H1 (cell line): ENCODE measurements around the gene SEMA3G. TPM values are rescaled to one million over a fixed set of nuclear protein-coding genes. Genes with fewer than 3 reads are reported as not detected.

Source experiments
- CTCF ChIA-PET: fragments of 300-600 bp; sonication (Branson Sonifier 250); formaldehyde crosslinking; loops from one replicate; lab custom pipeline; 2021; ENCODE audit not compliant: partially characterized antibody; lab: Charles Lee
- POLR2A ChIA-PET: fragments of 300-600 bp; sonication (Branson Sonifier 250); formaldehyde crosslinking; loops from one replicate; lab custom pipeline; 2021; ENCODE audit warnings: inconsistent platforms; ENCODE audit not compliant: partially characterized antibody; lab: Charles Lee
- DNase-seq, 2 experiments: peaks; one replicate each; pipeline versions ENCODE4 v3.0.0 to v3.0.0-alpha.2; 2010 to 2022; ENCODE audit warnings: low spot score in 2 of 2, low read depth in 1 of 2, mixed read lengths in 1 of 2
- FAIRE-seq: peaks from 2 replicates; lab custom pipeline; 2011; peaks lifted over from hg19 to GRCh38; lab: Jason Lieb, UNC
- H2AFZ ChIP-seq: 2 replicates; pipeline ENCODE4 v1.8.1; 2012; ENCODE audit warnings: low read length, inconsistent platforms
- H2AK5ac ChIP-seq: 2 replicates; pipeline ENCODE4 v1.6.1; 2013; ENCODE audit warnings: low read depth, low read length
- H2BK120ac ChIP-seq: replicated peaks from 2 replicates; pipeline ENCODE3; 2013; ENCODE audit warnings: low read depth, low read length, inconsistent platforms
- H2BK12ac ChIP-seq: 2 replicates; pipeline ENCODE4 v1.6.1; 2013; ENCODE audit warnings: low read depth, low read length
- H2BK15ac ChIP-seq: 2 replicates; pipeline ENCODE4 v1.6.1; 2013; ENCODE audit warnings: low read length
- H2BK20ac ChIP-seq: 2 replicates; pipeline ENCODE4 v1.6.1; 2013; ENCODE audit warnings: low read length
- H2BK5ac ChIP-seq: 2 replicates; pipeline ENCODE4 v1.6.1; 2013; ENCODE audit warnings: low read depth, low read length
- H3K14ac ChIP-seq: 2 replicates; pipeline ENCODE4 v1.6.1; 2013; ENCODE audit warnings: inconsistent platforms; ENCODE audit not compliant: insufficient read length
- H3K18ac ChIP-seq: 2 replicates; pipeline ENCODE4 v1.6.1; 2013; ENCODE audit warnings: low read length; ENCODE audit errors: extremely low read depth
- H3K23ac ChIP-seq: 2 replicates; pipeline ENCODE4 v1.6.1; 2013; ENCODE audit warnings: inconsistent platforms; ENCODE audit not compliant: insufficient read length
- H3K23me2 ChIP-seq: 2 replicates; pipeline ENCODE4 v1.6.1; 2013; ENCODE audit warnings: low read depth, low read length
- H3K27ac ChIP-seq: 2 replicates; pipeline ENCODE4 v1.6.1; 2011; ENCODE audit warnings: low read depth, low read length, inconsistent platforms
- H3K27me3 ChIP-seq, 4 experiments: replicated peaks in 1 of 4; 1 replicate in 1 of 4; 2 replicates in 3 of 4; pipeline versions ENCODE4 v1.6.1 to v1.8.1; 2011 to 2013; ENCODE audit warnings: low read length in 3 of 4, mild to moderate bottlenecking in 3 of 4, inconsistent platforms in 2 of 4, mixed read lengths in 2 of 4, moderate library complexity in 1 of 4; ENCODE audit not compliant: control insufficient read depth in 3 of 4, insufficient read depth in 3 of 4; ENCODE audit errors: extremely low read depth in 1 of 4
- H3K36me3 ChIP-seq, 4 experiments: 2 replicates each; pipeline versions ENCODE4 v1.6.1 to v1.8.1; 2011 to 2013; ENCODE audit warnings: mild to moderate bottlenecking in 4 of 4, low read length in 3 of 4, moderate library complexity in 2 of 4, control low read depth in 1 of 4, inconsistent platforms in 1 of 4; ENCODE audit not compliant: insufficient read depth in 4 of 4, control insufficient read depth in 2 of 4
- H3K4ac ChIP-seq: replicated peaks from 2 replicates; pipeline ENCODE3; 2013; ENCODE audit warnings: low read length, low read depth, mixed read lengths, inconsistent platforms; ENCODE audit not compliant: insufficient read length
- H3K4me1 ChIP-seq, 4 experiments: replicated peaks in 1 of 4; 1 replicate in 1 of 4; 2 replicates in 3 of 4; pipeline versions ENCODE4 v1.6.1 to v1.8.1; 2011 to 2013; ENCODE audit warnings: low read length in 3 of 4, inconsistent platforms in 2 of 4, mixed read lengths in 1 of 4; ENCODE audit not compliant: insufficient read depth in 4 of 4, control insufficient read depth in 3 of 4
- H3K4me2 ChIP-seq, 2 experiments: 2 replicates each; pipeline versions ENCODE4 v1.6.1 to v1.8.1; 2011 to 2013; ENCODE audit warnings: low read depth in 2 of 2, low read length in 2 of 2, control low read depth in 1 of 2, inconsistent platforms in 1 of 2, mild to moderate bottlenecking in 1 of 2; ENCODE audit not compliant: insufficient read depth in 1 of 2
- H3K4me3 ChIP-seq, 4 experiments: fragments of 200-600, 300-600 bp in 1 of 4; sonication (generic), shearing (Covaris generic), sonication (Bioruptor Twin) in 1 of 4; 2 replicates each; pipeline versions ENCODE4 v1.5.1 to v1.8.1; 2011 to 2016; ENCODE audit warnings: low read length in 4 of 4, low read depth in 3 of 4, control low read depth in 2 of 4, inconsistent platforms in 2 of 4, mild to moderate bottlenecking in 2 of 4, mixed read lengths in 1 of 4, moderate library complexity in 1 of 4; ENCODE audit not compliant: insufficient read depth in 2 of 4; ENCODE audit errors: extremely low read depth in 1 of 4
- H3K56ac ChIP-seq: replicated peaks from 2 replicates; pipeline ENCODE3; 2013; ENCODE audit warnings: low read depth, mild to moderate bottlenecking, mixed read lengths, low read length, inconsistent platforms; ENCODE audit not compliant: insufficient read length
- H3K79me1 ChIP-seq: 2 replicates; pipeline ENCODE4 v1.6.1; 2013; ENCODE audit warnings: low read depth, low read length, control low read depth
- H3K79me2 ChIP-seq, 2 experiments: 2 replicates each; pipeline versions ENCODE4 v1.6.1 to v1.8.1; 2012 to 2013; ENCODE audit warnings: low read length in 2 of 2, mild to moderate bottlenecking in 2 of 2, inconsistent platforms in 1 of 2; ENCODE audit not compliant: insufficient read depth in 2 of 2, control insufficient read depth in 1 of 2
- H3K9ac ChIP-seq, 4 experiments: replicated peaks in 1 of 4; 1 replicate in 1 of 4; 2 replicates in 3 of 4; pipeline versions ENCODE4 v1.6.1 to v1.8.1; 2011 to 2013; ENCODE audit warnings: low read depth in 3 of 4, low read length in 3 of 4, control low read depth in 2 of 4, mild to moderate bottlenecking in 2 of 4, moderate library complexity in 2 of 4, inconsistent platforms in 1 of 4; ENCODE audit errors: extremely low read depth in 1 of 4
- H3K9me3 ChIP-seq, 2 experiments: 2 replicates each; pipeline versions ENCODE4 v1.6.1 to v1.8.1; 2012 to 2013; ENCODE audit warnings: mild to moderate bottlenecking in 2 of 2, moderate library complexity in 2 of 2, control low read depth in 1 of 2, inconsistent platforms in 1 of 2, low read depth in 1 of 2, low read length in 1 of 2, mixed read lengths in 1 of 2; ENCODE audit not compliant: insufficient read depth in 2 of 2
- H4K20me1 ChIP-seq, 2 experiments: replicated peaks in 1 of 2; 2 replicates each; pipeline versions ENCODE3 to v1.8.1; 2011 to 2013; ENCODE audit warnings: inconsistent platforms in 2 of 2, low read length in 2 of 2, mild to moderate bottlenecking in 1 of 2; ENCODE audit not compliant: insufficient read depth in 2 of 2, control insufficient read depth in 1 of 2
- H4K5ac ChIP-seq: 2 replicates; pipeline ENCODE4 v1.6.1; 2013; ENCODE audit warnings: low read length, low read depth, mixed read lengths, inconsistent platforms; ENCODE audit not compliant: insufficient read length
- H4K8ac ChIP-seq: 2 replicates; pipeline ENCODE4 v1.8.0; 2013; ENCODE audit warnings: mild to moderate bottlenecking, moderate library complexity, low read length, inconsistent platforms; ENCODE audit not compliant: insufficient read depth; ENCODE audit errors: extremely low read depth
- H4K91ac ChIP-seq: replicated peaks from 2 replicates; pipeline ENCODE3; 2013; ENCODE audit warnings: low read length, mixed read lengths, inconsistent platforms; ENCODE audit not compliant: insufficient read length
- BRCA1 ChIP-seq: IDR thresholded peaks from 2 replicates; pipeline ENCODE4 v1.6.1; 2012; ENCODE audit warnings: low read depth, low read length, improper control_type of control experiment
- CREB1 ChIP-seq: IDR thresholded peaks from 2 replicates; pipeline ENCODE4 v1.6.1; 2012; ENCODE audit warnings: inconsistent platforms
- HDAC6 ChIP-seq: IDR thresholded peaks from one replicate; pipeline ENCODE4 v1.7.1; 2012; ENCODE audit warnings: low read depth, mild to moderate bottlenecking, inconsistent platforms, low read length, moderate library complexity
- MAX ChIP-seq: IDR thresholded peaks from 2 replicates; pipeline ENCODE4 v1.6.1; 2012; ENCODE audit warnings: inconsistent platforms
- NANOG ChIP-seq: IDR thresholded peaks from 2 replicates; pipeline ENCODE4 v1.6.1; 2011; ENCODE audit warnings: low read length, low read depth, mild to moderate bottlenecking, inconsistent platforms; ENCODE audit not compliant: insufficient read depth, poor library complexity, severe bottlenecking
- SAP30 ChIP-seq: fragments of 300-600 bp; sonication (generic); IDR thresholded peaks from 2 replicates; pipeline ENCODE4 v1.7.1; 2012; ENCODE audit warnings: low read length, moderate library complexity, mild to moderate bottlenecking, inconsistent platforms; ENCODE audit not compliant: insufficient read depth, insufficient replicate concordance
- TEAD4 ChIP-seq: IDR thresholded peaks from 2 replicates; pipeline ENCODE4 v1.6.1; 2012; ENCODE audit warnings: low read depth, low read length, inconsistent platforms, mixed read lengths
- WGBS, 2 experiments: shearing (Covaris generic) in 1 of 2; methylation state at CpG; one replicate each; pipeline versions ENCODE4 v1.1.6 to v1.1.7; 2013 to 2015; ENCODE audit warnings: low lambda C conversion rate in 2 of 2, mixed read lengths in 2 of 2, inconsistent platforms in 1 of 2, low coverage in 1 of 2, missing lambda C conversion rate in 1 of 2; ENCODE audit not compliant: insufficient replicate concordance in 2 of 2, insufficient coverage in 1 of 2, insufficient read length in 1 of 2; ENCODE audit errors: extremely low coverage in 1 of 2, missing lambda C conversion rate in 1 of 2; 5-methylcytosine and 5-hydroxymethylcytosine counted together
- polyA plus RNA-seq, 7 experiments: library from polyadenylated mRNA; depleted of rRNA in 3 of 7; stranded (reverse) in 5 of 7; unstranded in 2 of 7; fragments of >200 nt in 5 of 7; fragments of 200-250 nt in 2 of 7; gene quantifications; 1 replicate in 5 of 7; 2 replicates in 1 of 7; 4 replicates in 1 of 7; pipeline versions ENCODE4 v1.2.1 to v1.2.3, GENCODE V29; 2011 to 2013; ENCODE audit warnings: missing spikeins in 2 of 7, mixed read lengths in 2 of 7
- total RNA-seq: library from RNA; stranded (reverse); fragmentation: NEBNext Ultra II Directional; extraction: Animal tissue kit (Norgen Biotek cat#: 25700); gene quantifications from 2 replicates; pipeline ENCODE4 v1.2.1, GENCODE V29; 2021

Gene SEMA3G
- total and polyA plus RNA-seq, 2 of the 8 experiments (the other 6 are each of a cell fraction or from before 2014, with no cell fraction given), result 0.95 to 1.5 TPM

- Histone ChIP-seq H3K14ac (no peak overlapping the region), H3K79me1 (no peaks in the 10 kb centered on the region; the same call in 1 of the 2 replicates), H3K9ac (no peak overlapping the region), H4K5ac (no peak overlapping the region), H2BK12ac (no peak overlapping the region), H3K4me3 (no peak overlapping the region), H2BK20ac (no peak overlapping the region), H3K36me3 (peaks cover 14 to 45% (median 20%) of the 10 kb centered on the region in 4 experiments), H3K23me2 (peaks cover 8% of the 10 kb centered on the region), H4K91ac (no peak overlapping the region), H3K4me2 (no peak overlapping the region), H2AK5ac (no peak overlapping the region), H2BK15ac (no peak overlapping the region), H3K56ac (no peak overlapping the region), H2BK5ac (no peak overlapping the region), H2BK120ac (no peak overlapping the region), H3K23ac (no peak overlapping the region), H3K4me1 (peaks cover 0 to 13% (median 7%) of the 10 kb centered on the region in 4 experiments; a peak in 6 of 7 replicates), H3K79me2 (peaks cover 0 to 31% of the 10 kb centered on the region in 2 experiments; a peak in 2 of 4 replicates), H4K8ac (no peak overlapping the region), H3K9me3 (no peaks in the 10 kb centered on the region), H3K18ac (no peak overlapping the region), H3K27ac (no peak overlapping the region), H2AFZ (no peak overlapping the region), H4K20me1 (no peaks in the 10 kb centered on the region), H3K4ac (no peak overlapping the region), H3K27me3 (no peaks in the 10 kb centered on the region)
- FAIRE-seq (no peak), DNase-seq (no peak)
- CTCF ChIA-PET, result interaction anchor here (0.7 to 5.9 kb wide), 7 partner anchors 12 to 74 kb away, joined by 3 to 45 read pairs (median 3); partner anchors contain the start of gene SEMA3G
- POLR2A ChIA-PET, result interaction anchor here (1.4 to 2.5 kb wide), 4 partner anchors 10 to 59 kb away, joined by 4 to 7 read pairs (median 6); no protein-coding TSS in a partner anchor
- WGBS, 2 experiments, result 94% methylated on average over 14 of the region's 14 CpGs; no CpG with 5 or more reads in 1 of the 2 experiments
- TF ChIP-seq MAX, result no peak
- TF ChIP-seq SAP30, result no peak
- TF ChIP-seq CREB1, result no peak
- TF ChIP-seq HDAC6, result no peak
- no peak for TF ChIP-seq NANOG
- TF ChIP-seq TEAD4, result no peak
- no peak for TF ChIP-seq BRCA1
These were observed 14.1 kb upstream of the SEMA3G start for GRCh38 chr3:52458770-52459545.
